Muscle layer of colon (tissue), 2 donors: ENCODE data around the gene EGFR.

Experiments
- H3K27ac ChIP-seq: one replicate; pipeline ENCODE4 v1.7.0; 2013; ENCODE audit warnings: low read depth, mild to moderate bottlenecking, low read length, moderate library complexity
- H3K27me3 ChIP-seq, 2 donors: one replicate each; pipeline ENCODE4 v1.7.0; 2013; ENCODE audit warnings: low read length in 2 of 2, mild to moderate bottlenecking in 2 of 2; ENCODE audit not compliant: insufficient read depth in 2 of 2, control insufficient read depth in 1 of 2
- H3K36me3 ChIP-seq: one replicate; pipeline ENCODE4 v1.7.0; 2013; ENCODE audit warnings: mild to moderate bottlenecking, low read length; ENCODE audit not compliant: insufficient read depth
- H3K4me1 ChIP-seq: one replicate; pipeline ENCODE4 v1.7.0; 2013; ENCODE audit warnings: mild to moderate bottlenecking, low read length; ENCODE audit not compliant: insufficient read depth
- H3K4me3 ChIP-seq, 2 donors: one replicate each; pipeline ENCODE4 v1.7.0; 2013; ENCODE audit warnings: low read length in 2 of 2, low read depth in 1 of 2, mild to moderate bottlenecking in 1 of 2, moderate library complexity in 1 of 2
- H3K9ac ChIP-seq: one replicate; pipeline ENCODE4 v1.7.0; 2013; ENCODE audit warnings: low read length
- H3K9me3 ChIP-seq: one replicate; pipeline ENCODE4 v1.7.0; 2013; ENCODE audit warnings: mild to moderate bottlenecking, low read length
- donor health status: abdominal sarcoma.
- donor health status: Adenocarcinoma of cecum.

The EGFR gene

GRCh38 chr7:55044791-55045190, 26.0 kb downstream of the EGFR start:
- Histone ChIP-seq H3K27ac (peak overlapping the region; percentile 74), H3K27me3 (no peaks in the 10 kb centered on the region), H3K4me3 (no peak overlapping the region), H3K36me3 (no peaks in the 10 kb centered on the region), H3K4me1 (peaks cover 31% of the 10 kb centered on the region), H3K9ac (no peak overlapping the region), H3K9me3 (no peaks in the 10 kb centered on the region)

GRCh38 chr7:55046582-55047342, 27.9 kb downstream of the EGFR start:
- Histone ChIP-seq H3K4me3 (no peak overlapping the region), H3K36me3 (no peaks in the 10 kb centered on the region), H3K9ac (no peak overlapping the region), H3K4me1 (peaks cover 34% of the 10 kb centered on the region), H3K9me3 (no peaks in the 10 kb centered on the region), H3K27me3 (no peaks in the 10 kb centered on the region), H3K27ac (no peak overlapping the region)

- Histone ChIP-seq H3K27me3 (no peaks in the 10 kb centered on the region), H3K36me3 (no peaks in the 10 kb centered on the region), H3K9ac (no peak overlapping the region), H3K4me1 (peaks cover 34% of the 10 kb centered on the region), H3K9me3 (no peaks in the 10 kb centered on the region), H3K4me3 (no peak overlapping the region), H3K27ac (no peak overlapping the region)
These were observed 29.5 kb downstream of the EGFR start for GRCh38 chr7:55048221-55048859.

GRCh38 chr7:55050281-55050680, 31.5 kb downstream of the EGFR start:
- Histone ChIP-seq H3K27ac (no peak overlapping the region), H3K9me3 (no peaks in the 10 kb centered on the region), H3K27me3 (no peaks in the 10 kb centered on the region), H3K36me3 (no peaks in the 10 kb centered on the region), H3K9ac (no peak overlapping the region), H3K4me1 (peaks cover 29% of the 10 kb centered on the region), H3K4me3 (no peak overlapping the region)

- Histone ChIP-seq H3K36me3 (no peaks in the 10 kb centered on the region), H3K4me3 (no peak overlapping the region), H3K9ac (no peak overlapping the region), H3K27me3 (no peaks in the 10 kb centered on the region), H3K4me1 (peaks cover 30% of the 10 kb centered on the region), H3K9me3 (no peaks in the 10 kb centered on the region), H3K27ac (no peak overlapping the region)
These were observed 33.3 kb downstream of the EGFR start for GRCh38 chr7:55052081-55052480.

GRCh38 chr7:55052741-55053427, 34.1 kb downstream of the EGFR start:
- no peaks in the 10 kb centered on the region for H3K36me3 ChIP-seq
- peaks cover 30% of the 10 kb centered on the region for H3K4me1 ChIP-seq
- H3K27me3 ChIP-seq: no peaks in the 10 kb centered on the region
- H3K4me3 ChIP-seq: no peak overlapping the region
- H3K27ac ChIP-seq: no peak overlapping the region
- no peaks in the 10 kb centered on the region for H3K9me3 ChIP-seq
- no peak overlapping the region for H3K9ac ChIP-seq

- H3K4me1 ChIP-seq: peaks cover 25% of the 10 kb centered on the region
- no peak overlapping the region for H3K4me3 ChIP-seq
- no peaks in the 10 kb centered on the region for H3K9me3 ChIP-seq
- peak overlapping the region; percentile 48 for H3K27ac ChIP-seq
- H3K27me3 ChIP-seq: no peaks in the 10 kb centered on the region
- no peak overlapping the region for H3K9ac ChIP-seq
- no peaks in the 10 kb centered on the region for H3K36me3 ChIP-seq
These were observed 35.1 kb downstream of the EGFR start for GRCh38 chr7:55053651-55054571.

- H3K4me3 ChIP-seq: no peak overlapping the region
- H3K4me1 ChIP-seq: peaks cover 25% of the 10 kb centered on the region
- H3K27ac ChIP-seq: peak overlapping the region; percentile 48
- no peaks in the 10 kb centered on the region for H3K9me3 ChIP-seq
- no peaks in the 10 kb centered on the region for H3K36me3 ChIP-seq
- H3K27me3 ChIP-seq: no peaks in the 10 kb centered on the region
- no peak overlapping the region for H3K9ac ChIP-seq
These were observed 35.9 kb downstream of the EGFR start for GRCh38 chr7:55054758-55055157.

GRCh38 chr7:55055479-55055878, 36.7 kb downstream of the EGFR start:
- H3K4me1 ChIP-seq: peaks cover 20% of the 10 kb centered on the region
- no peaks in the 10 kb centered on the region for H3K9me3 ChIP-seq
- no peak overlapping the region for H3K9ac ChIP-seq
- no peaks in the 10 kb centered on the region for H3K36me3 ChIP-seq
- H3K4me3 ChIP-seq: no peak overlapping the region
- H3K27me3 ChIP-seq: no peaks in the 10 kb centered on the region
- no peak overlapping the region for H3K27ac ChIP-seq

GRCh38 chr7:55056068-55056467, 37.3 kb downstream of the EGFR start:
- peak overlapping the region; percentile 5 for H3K27ac ChIP-seq

More at GRCh38 chr7:55056068-55056467, 37.3 kb downstream of the EGFR start:
- no peaks in the 10 kb centered on the region for H3K36me3 ChIP-seq
- peaks cover 22% of the 10 kb centered on the region for H3K4me1 ChIP-seq
- H3K4me3 ChIP-seq: no peak overlapping the region
- H3K27me3 ChIP-seq: no peaks in the 10 kb centered on the region
- H3K9me3 ChIP-seq: no peaks in the 10 kb centered on the region
- H3K9ac ChIP-seq: no peak overlapping the region
